Adrenal gland (tissue), 12 donors: Measurements from ENCODE around the gene CRADD. TPM values are rescaled to one million over a fixed set of nuclear protein-coding genes. Genes with fewer than 3 reads are reported as not detected.
A peak's percentile ranks its signal among the peaks of the same experiment; 100 is the strongest.

Experiments used
- DNase-seq, 7 donors: peaks; one replicate each; pipeline ENCODE4 v3.0.0-alpha.2; 2019 to 2020
- H3K27ac ChIP-seq, 5 donors: fragments of 200-600 bp; sonication (generic) in 4 of 5; 1 replicate in 3 of 5; 2 replicates in 2 of 5; pipeline versions ENCODE4 v1.5.1 to v1.8.0; 2016 to 2020; ENCODE audit warnings: mild to moderate bottlenecking in 1 of 5
- H3K27me3 ChIP-seq: fragments of 200-600 bp; 2 replicates; pipeline ENCODE4 v1.8.0; 2021
- H3K36me3 ChIP-seq, 2 donors: fragments of 200-600 bp; replicated peaks in 1 of 2; 1 replicate in 1 of 2; 2 replicates in 1 of 2; pipeline versions ENCODE4 v1.5.1 to v1.8.0; 2018 to 2022
- H3K4me1 ChIP-seq, 2 donors: fragments of 200-600 bp; replicated peaks in 1 of 2; 1 replicate in 1 of 2; 2 replicates in 1 of 2; pipeline versions ENCODE4 v1.5.1 to v1.8.0; 2018 to 2021
- H3K4me3 ChIP-seq, 4 donors: fragments of 200-600 bp; sonication (generic) in 3 of 4; one replicate each; pipeline ENCODE4 v1.5.1; 2016 to 2018
- H3K9me3 ChIP-seq, 3 donors: fragments of 200-600 bp; sonication (generic) in 1 of 3; replicated peaks in 1 of 3; 1 replicate in 2 of 3; 2 replicates in 1 of 3; pipeline versions ENCODE4 v1.5.1 to v1.8.0; 2016 to 2021
- CTCF ChIP-seq, 6 experiments: fragments of 450-650 bp in 4 of 6; fragments of 200-600 bp in 2 of 6; sonication (generic) in 1 of 6; IDR thresholded peaks; 1 replicate in 5 of 6; 2 replicates in 1 of 6; pipeline versions ENCODE4 v1.5.1 to v1.8.0; 2016 to 2021; ENCODE audit warnings: antibody characterized with exemption in 6 of 6, mild to moderate bottlenecking in 2 of 6, moderate library complexity in 1 of 6
- POLR2A ChIP-seq, 2 donors: fragments of 450-650 bp; IDR thresholded peaks; one replicate each; pipeline ENCODE4 v1.6.1; 2017; ENCODE audit warnings: antibody characterized with exemption in 2 of 2, mild to moderate bottlenecking in 2 of 2, moderate library complexity in 1 of 2
- WGBS, 4 donors: extraction: QIAGEN DNeasy Blood & Tissue Kit in 2 of 4; methylation state at CpG; one replicate each; pipeline versions ENCODE4 v1.1.5 to v1.1.7; 2013 to 2017; 5-methylcytosine and 5-hydroxymethylcytosine counted together
- intact Hi-C, 2 donors: fragments of 100-400 bp; cut with DNase I; formaldehyde crosslinking; loops; one replicate each; pipeline versions ENCODE4 v1.14.1 to v1.15.0; 2022 to 2023
- polyA plus RNA-seq, 3 donors: library from polyadenylated mRNA; stranded (reverse); fragments of 200-250 nt in 2 of 3; fragments of 350-450 nt in 1 of 3; fragmentation: Illumina TruSeq in 1 of 3; extraction: RNeasy Lipid Tissue Mini Kit (QIAGEN cat#74804) in 1 of 3; gene quantifications; one replicate each; pipeline ENCODE4 v1.2.3, GENCODE V29; 2013 to 2014
- total RNA-seq, 9 donors: library from RNA; depleted of rRNA in 4 of 9; stranded (reverse); fragments of >200 nt in 4 of 9; fragments of 120-200 nt in 1 of 9; fragmentation: NEBNext Ultra II Directional in 1 of 9; extraction: Animal tissue kit (Norgen Biotek cat#: 25700) in 1 of 9; gene quantifications; one replicate each; pipeline versions ENCODE4 v1.1.0 to v1.2.4, GENCODE V29; 2013 to 2023
- donor health status: healthy with polysubstance abuse.
- donor health status: Bipolar disorder and iron deficiency.
- donor health status: DM: yes; HTN: yes; CAD: no.
- donor health status: DM: no; HTN: no; CAD: no.
- donor health status: DM: no; HTN: no; CAD: no.
- donor health status: DM: yes; HTN: yes; CAD: no.

Gene CRADD
- total and polyA plus RNA-seq, 12 donors, result 7.3 to 70.1 (median 35.8) TPM

DNA sequence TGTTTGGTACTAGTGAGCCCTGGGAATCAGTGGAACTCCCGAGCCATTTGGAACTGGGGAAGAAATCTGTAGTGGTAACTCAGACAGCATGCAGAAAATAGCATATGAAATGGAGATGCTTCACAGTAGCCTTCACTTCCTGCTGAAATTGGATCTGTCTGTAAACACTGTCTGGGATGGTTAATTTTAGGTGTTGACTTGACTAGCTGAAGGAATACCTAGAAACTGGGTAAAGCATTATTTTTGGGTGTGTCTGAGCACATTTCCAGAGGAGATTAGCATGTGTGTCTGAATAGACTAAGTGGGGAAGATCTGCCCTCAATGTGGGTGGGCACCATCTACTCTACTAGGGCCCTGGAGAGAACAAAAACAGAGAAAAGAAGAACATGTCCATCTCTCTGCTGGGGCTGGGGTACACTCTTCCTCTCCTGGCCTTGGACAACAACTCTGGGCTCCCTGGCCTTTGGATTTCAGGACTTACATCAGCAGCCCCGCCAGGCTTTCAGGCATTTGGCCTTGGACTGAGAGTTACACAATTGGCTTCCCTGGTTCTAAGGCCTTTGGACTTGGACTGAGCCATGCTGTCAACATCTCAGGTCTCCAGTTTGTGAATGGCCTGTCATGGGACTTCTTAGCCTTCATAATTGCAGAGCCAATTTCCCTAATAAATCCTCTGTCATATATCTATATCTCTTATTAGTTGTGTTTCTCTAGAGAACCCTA is 14.0 kb upstream of the CRADD start:
- H3K9me3 ChIP-seq, result no peaks in the 10 kb centered on the region
- peak overlapping the region in 1 of 5 donors; percentile 16 for H3K27ac ChIP-seq
- H3K4me1 ChIP-seq, result no peaks in the 10 kb centered on the region
- H3K4me3 ChIP-seq, result no peak overlapping the region
- H3K27me3 ChIP-seq, result no peaks in the 10 kb centered on the region
- DNase-seq, result peak; percentile 41 to 82 (median 66)
- no peaks in the 10 kb centered on the region for H3K36me3 ChIP-seq
- TF ChIP-seq POLR2A (IDR thresholded peaks at IDR 0.05), result no peak
- TF ChIP-seq CTCF (IDR thresholded peaks at IDR 0.05), result no peak
- WGBS, 4 donors, result 47 to 73% (median 64%) methylated on average over 2 of the region's 2 CpGs
- intact Hi-C loops, result no loop called here

GRCh38 chr12:93663729-93664084 is 13.5 kb upstream of the CRADD start:
- DNase-seq, result no peak
- Histone ChIP-seq H3K27me3 (no peaks in the 10 kb centered on the region), H3K27ac (no peak overlapping the region), H3K9me3 (no peaks in the 10 kb centered on the region), H3K36me3 (no peaks in the 10 kb centered on the region), H3K4me3 (no peak overlapping the region), H3K4me1 (no peaks in the 10 kb centered on the region)
- intact Hi-C loops, result no loop called here
- 93 to 97% (median 96%) methylated on average over 4 of the region's 4 CpGs for WGBS, 4 donors
- no peak for TF ChIP-seq POLR2A (IDR thresholded peaks at IDR 0.05)
- no peak for TF ChIP-seq CTCF (IDR thresholded peaks at IDR 0.05)

DNA sequence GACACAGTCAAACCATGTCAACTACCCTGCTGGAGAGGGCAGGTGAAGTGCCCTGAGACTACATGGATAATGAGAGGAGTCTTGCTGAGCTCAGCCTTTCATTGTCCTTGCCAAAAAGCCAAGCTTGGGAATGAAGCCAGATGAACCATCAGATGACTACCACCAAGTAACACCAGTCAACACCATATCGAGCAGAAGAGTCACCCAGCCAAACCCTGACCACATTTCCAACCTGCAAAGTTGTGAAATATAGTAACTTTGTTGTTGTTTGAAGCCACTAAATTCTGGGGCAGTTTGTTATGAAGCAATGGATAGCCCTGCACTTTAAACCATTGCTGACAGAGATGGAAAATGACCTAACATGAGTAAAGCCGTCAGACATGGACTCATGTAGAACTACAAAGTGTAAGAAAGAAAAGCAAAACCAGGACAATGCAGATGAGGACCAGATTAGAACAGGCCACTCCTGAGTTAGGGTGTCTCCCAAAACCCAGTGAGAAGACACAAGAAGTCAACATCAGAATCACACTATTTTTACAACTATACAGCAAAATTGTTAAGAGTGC is 12.5 kb upstream of the CRADD start:
- DNase-seq, result no peak
- no peaks in the 10 kb centered on the region for H3K4me1 ChIP-seq
- H3K27me3 ChIP-seq, result no peaks in the 10 kb centered on the region
- 83 to 92% (median 88%) methylated on average over 2 of the region's 2 CpGs for WGBS, 4 donors
- H3K9me3 ChIP-seq, result no peaks in the 10 kb centered on the region
- no peaks in the 10 kb centered on the region for H3K36me3 ChIP-seq
- no peak overlapping the region for H3K27ac ChIP-seq
- no peak overlapping the region for H3K4me3 ChIP-seq
- TF ChIP-seq POLR2A (IDR thresholded peaks at IDR 0.05) (no peak), CTCF (IDR thresholded peaks at IDR 0.05) (no peak)
- intact Hi-C loops, result no loop called here

GRCh38 chr12:93667672-93668071 is 9.5 kb upstream of the CRADD start:
- WGBS, 4 donors, result 60 to 89% (median 86%) methylated on average over 1 of the region's 1 CpG
- intact Hi-C loops, result no loop called here
- TF ChIP-seq CTCF (IDR thresholded peaks at IDR 0.05), result no peak
- TF ChIP-seq POLR2A (IDR thresholded peaks at IDR 0.05), result no peak
- Histone ChIP-seq H3K4me1 (peaks cover 0 to 6% of the 10 kb centered on the region in 2 donors), H3K27ac (no peak overlapping the region), H3K27me3 (no peaks in the 10 kb centered on the region), H3K4me3 (no peak overlapping the region), H3K36me3 (no peaks in the 10 kb centered on the region), H3K9me3 (no peaks in the 10 kb centered on the region)
- DNase-seq, result no peak
